SK-N-SH (cell line): ENCODE data around the gene CDK11B. TPM values are rescaled to one million over a fixed set of nuclear protein-coding genes. Genes with fewer than 3 reads are reported as not detected.
"Not testable (repeated sequence)": the region's sequence is repeated elsewhere in the genome, so short reads cannot be mapped to it uniquely, and the experiment has no call there.

Experiments
- CTCF ChIA-PET: fragments of 300-600, 350-600 bp; formaldehyde crosslinking; extraction: SDS; loops from one replicate; lab custom pipeline; 2021; lab: Yijun Ruan, JAX
- POLR2A ChIA-PET: fragments of 350-600 bp; sonication (Branson Sonifier 250); formaldehyde crosslinking; extraction: SDS; loops from one replicate; lab custom pipeline; 2020; ENCODE audit warnings: antibody characterized with exemption, inconsistent platforms; lab: Yijun Ruan, JAX
- DNase-seq: peaks from one replicate; pipeline ENCODE4 v3.0.0; 2012
- H2AFZ ChIP-seq: fragments of 200-600 bp; sonication (generic); 2 replicates; pipeline ENCODE4 v1.8.1; 2016; ENCODE audit warnings: antibody characterized with exemption, mild to moderate bottlenecking, low read depth
- H3F3A ChIP-seq: fragments of 200-600 bp; sonication (generic); replicated peaks from 2 replicates; pipeline ENCODE3; 2016; ENCODE audit warnings: antibody characterized with exemption, mild to moderate bottlenecking; ENCODE audit not compliant: insufficient read depth
- H3K27ac ChIP-seq, 2 experiments: fragments of 200-500 bp in 1 of 2; fragments of 200-600 bp in 1 of 2; sonication (Bioruptor generic) in 1 of 2; sonication (generic), shearing (Covaris generic) in 1 of 2; 2 replicates each; pipeline versions ENCODE4 v1.5.1 to v1.6.1; 2014 to 2016; ENCODE audit warnings: low read depth in 2 of 2, inconsistent platforms in 1 of 2, low read length in 1 of 2, mild to moderate bottlenecking in 1 of 2, mixed read lengths in 1 of 2
- H3K27me3 ChIP-seq: fragments of 200-600 bp; sonication (generic), shearing (Covaris generic); 2 replicates; pipeline ENCODE4 v1.6.1; 2016; ENCODE audit warnings: mixed run types; ENCODE audit not compliant: insufficient read depth
- H3K36me3 ChIP-seq, 2 experiments: fragments of 200-500 bp in 1 of 2; fragments of 200-600 bp in 1 of 2; sonication (Bioruptor generic) in 1 of 2; sonication (generic) in 1 of 2; replicated peaks in 1 of 2; 2 replicates each; pipeline versions ENCODE3 to v1.5.1; 2014 to 2016; ENCODE audit warnings: low read length in 1 of 2, mild to moderate bottlenecking in 1 of 2; ENCODE audit not compliant: insufficient read depth in 2 of 2, control insufficient read depth in 1 of 2
- H3K4me1 ChIP-seq, 2 experiments: fragments of 200-500 bp in 1 of 2; fragments of 200-600 bp in 1 of 2; sonication (Bioruptor generic) in 1 of 2; sonication (generic), shearing (Covaris generic) in 1 of 2; 2 replicates each; pipeline versions ENCODE4 v1.5.1 to v1.6.1; 2014 to 2016; ENCODE audit warnings: low read depth in 1 of 2, low read length in 1 of 2, mixed run types in 1 of 2; ENCODE audit not compliant: insufficient read depth in 2 of 2, control insufficient read depth in 1 of 2
- H3K4me2 ChIP-seq: fragments of 200-600 bp; sonication (generic), shearing (Covaris generic); 2 replicates; pipeline ENCODE4 v1.6.1; 2017; ENCODE audit warnings: mixed run types
- H3K4me3 ChIP-seq, 2 experiments: fragments of 200-500 bp in 1 of 2; fragments of 200-600 bp in 1 of 2; sonication (Bioruptor generic) in 1 of 2; sonication (generic), shearing (Covaris generic) in 1 of 2; 2 replicates each; pipeline versions ENCODE4 v1.5.1 to v1.8.1; 2014 to 2016; ENCODE audit warnings: low read depth in 2 of 2, inconsistent platforms in 1 of 2, low read length in 1 of 2, mild to moderate bottlenecking in 1 of 2, mixed read lengths in 1 of 2, moderate library complexity in 1 of 2
- H3K79me2 ChIP-seq: fragments of 200-600 bp; sonication (generic); 2 replicates; pipeline ENCODE4 v1.8.1; 2017; ENCODE audit warnings: mild to moderate bottlenecking; ENCODE audit not compliant: insufficient read depth
- H3K9ac ChIP-seq: fragments of 200-600 bp; sonication (generic); 2 replicates; pipeline ENCODE4 v1.6.1; 2017; ENCODE audit warnings: mixed run types
- H3K9me2 ChIP-seq: fragments of 200-600 bp; sonication (generic); 2 replicates; pipeline ENCODE4 v1.6.1; 2017; ENCODE audit warnings: mixed run types
- H3K9me3 ChIP-seq: fragments of 200-600 bp; sonication (generic); 2 replicates; pipeline ENCODE4 v1.6.1; 2017; ENCODE audit warnings: mixed run types, mild to moderate bottlenecking, moderate library complexity
- H4K20me1 ChIP-seq: fragments of 200-600 bp; sonication (generic); 2 replicates; pipeline ENCODE4 v1.6.1; 2017; ENCODE audit warnings: mild to moderate bottlenecking, mixed run types; ENCODE audit not compliant: insufficient read depth
- CHD2 ChIP-seq: fragments of 150-350 bp; IDR thresholded peaks from 2 replicates; pipeline ENCODE4 v1.6.1; 2018; ENCODE audit warnings: low read length; ENCODE audit not compliant: partially characterized antibody
- ELF1 ChIP-seq: IDR thresholded peaks from 2 replicates; pipeline ENCODE4 v1.4.0; 2012
- EP300 ChIP-seq, 2 experiments: IDR thresholded peaks; 2 replicates each; pipeline versions ENCODE4 v1.4.0 to v1.6.1; 2012; ENCODE audit warnings: borderline replicate concordance in 1 of 2, low read depth in 1 of 2, low read length in 1 of 2
- EZH2phosphoT487 ChIP-seq: fragments of 200-600 bp; sonication (generic); IDR thresholded peaks from 2 replicates; pipeline ENCODE4 v1.6.1; 2017; ENCODE audit warnings: low read depth, mixed run types, mild to moderate bottlenecking, antibody characterized with exemption, moderate library complexity, borderline replicate concordance
- FOSL2 ChIP-seq: IDR thresholded peaks from 2 replicates; pipeline ENCODE4 v1.4.0; 2012; ENCODE audit warnings: low read depth, mild to moderate bottlenecking, moderate library complexity, borderline replicate concordance
- GABPA ChIP-seq: IDR thresholded peaks from 2 replicates; pipeline ENCODE4 v1.4.0; 2012; ENCODE audit warnings: low read depth, mild to moderate bottlenecking
- GATA2 ChIP-seq: sonication (generic); formaldehyde crosslinking; IDR thresholded peaks from 2 replicates; pipeline ENCODE4 v1.5.0; 2020; ENCODE audit warnings: mild to moderate bottlenecking, missing genetic modification reagents
- JUND ChIP-seq: IDR thresholded peaks from 2 replicates; pipeline ENCODE4 v1.4.0; 2012
- MEF2A ChIP-seq: IDR thresholded peaks from 2 replicates; pipeline ENCODE4 v1.4.0; 2012; ENCODE audit warnings: low read depth, borderline replicate concordance
- MXI1 ChIP-seq: IDR thresholded peaks from 2 replicates; pipeline ENCODE4 v1.6.1; 2012; ENCODE audit warnings: mild to moderate bottlenecking, low read depth, low read length, improper control_type of control experiment
- NRF1 ChIP-seq: IDR thresholded peaks from 2 replicates; pipeline ENCODE4 v1.6.1; 2012; ENCODE audit warnings: low read depth, mild to moderate bottlenecking, low read length
- RAD21 ChIP-seq: IDR thresholded peaks from 2 replicates; pipeline ENCODE4 v1.6.1; 2012; ENCODE audit warnings: mild to moderate bottlenecking, low read length
- RCOR1 ChIP-seq: fragments of 150-350 bp; IDR thresholded peaks from 2 replicates; pipeline ENCODE4 v1.6.1; 2017; ENCODE audit warnings: antibody characterized with exemption, low read length
- RFX5 ChIP-seq: IDR thresholded peaks from 2 replicates; pipeline ENCODE4 v1.6.1; 2012; ENCODE audit warnings: mild to moderate bottlenecking, improper control_type of control experiment, low read length
- TAF1 ChIP-seq: IDR thresholded peaks from 2 replicates; pipeline ENCODE4 v1.6.1; 2012; ENCODE audit warnings: low read depth, mild to moderate bottlenecking, low read length, moderate library complexity, borderline replicate concordance
- TCF12 ChIP-seq: IDR thresholded peaks from 2 replicates; pipeline ENCODE4 v1.4.0; 2012
- YY1 ChIP-seq: IDR thresholded peaks from 2 replicates; pipeline ENCODE4 v1.4.0; 2012; ENCODE audit warnings: low read depth, mild to moderate bottlenecking
- WGBS: methylation state at CpG from one replicate; pipeline ENCODE4 v1.1.6; 2017; ENCODE audit warnings: low lambda C conversion rate; 5-methylcytosine and 5-hydroxymethylcytosine counted together
- polyA plus RNA-seq, 3 experiments: library from polyadenylated mRNA; depleted of rRNA; stranded (reverse); fragments of >200 nt; gene quantifications; 2 replicates each; pipeline ENCODE4 v1.2.3, GENCODE V29; 2012
- TF ChIP-seq, protein P1 (sequence below): IDR thresholded peaks from 2 replicates; pipeline ENCODE4 v1.4.0; 2012; ENCODE audit warnings: low read depth, borderline replicate concordance
- TF ChIP-seq, protein P2 (sequence below): fragments of 200-600 bp; sonication (generic); IDR thresholded peaks from 2 replicates; pipeline ENCODE4 v1.6.1; 2017; ENCODE audit warnings: antibody characterized with exemption, mild to moderate bottlenecking, moderate library complexity
- TF ChIP-seq, protein P3 (sequence below): IDR thresholded peaks from 2 replicates; pipeline ENCODE4 v1.4.0; 2012; ENCODE audit warnings: low read depth

CDK11B gene
- polyA plus RNA-seq, 1 of the 3 experiments (the other 2 are of a cell fraction) = 15.0 TPM

DNA sequence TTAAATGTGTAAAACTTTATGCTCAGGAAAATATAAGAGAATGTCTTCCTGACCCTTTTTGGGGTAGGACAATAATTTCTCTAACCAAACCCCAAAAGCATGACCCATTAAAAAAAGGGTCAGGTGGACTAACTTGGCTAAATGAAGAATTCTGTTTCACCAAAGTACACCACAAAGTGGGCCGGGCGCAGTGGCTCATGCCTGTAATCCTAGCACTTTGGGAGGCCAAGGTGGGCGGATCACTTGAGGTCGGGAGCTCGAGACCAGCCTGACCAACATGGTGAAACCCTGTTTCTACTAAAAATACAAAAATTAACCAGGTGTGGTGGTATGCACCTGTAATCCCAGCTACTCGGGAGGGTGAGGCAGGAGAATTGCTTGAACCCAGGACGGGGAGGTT, 30.7 kb upstream of the CDK11B start:
- H3K9me3 ChIP-seq, H3K4me2 ChIP-seq, H3K9me2 ChIP-seq, H3K27me3 ChIP-seq, DNase-seq, H3K4me3 ChIP-seq, H3F3A ChIP-seq, H3K4me1 ChIP-seq, CTCF ChIA-PET, POLR2A ChIA-PET, H2AFZ ChIP-seq, H3K27ac ChIP-seq, H3K9ac ChIP-seq, H3K36me3 ChIP-seq: not testable (repeated sequence)
- H4K20me1 ChIP-seq = peaks cover 13% of the 10 kb centered on the region; the same call in 1 of the 2 replicates
- 95% methylated on average over 6 of the region's 7 CpGs for WGBS
- H3K79me2 ChIP-seq = peaks cover 48% of the 10 kb centered on the region

DNA sequence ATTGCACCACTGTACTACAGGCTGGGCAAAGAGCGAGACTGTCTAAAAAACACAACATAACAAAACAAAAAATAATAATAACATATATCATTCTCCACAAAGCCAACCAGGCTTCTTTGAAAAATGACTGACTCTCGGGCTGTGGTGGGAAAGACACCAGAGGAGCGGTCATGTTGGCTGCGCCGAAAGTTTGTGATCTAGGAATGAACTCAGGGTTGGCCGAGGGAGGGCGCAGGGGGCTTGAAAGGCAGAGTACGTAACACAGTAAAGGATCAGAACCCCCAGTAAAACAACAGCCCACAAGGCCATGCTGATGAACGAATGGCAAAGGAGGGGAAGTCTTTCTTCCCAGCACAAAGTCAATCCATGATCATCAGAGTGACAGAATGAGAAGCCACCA, 29.0 kb upstream of the CDK11B start:
- H4K20me1 ChIP-seq = peaks cover 13% of the 10 kb centered on the region; the same call in 1 of the 2 replicates
- 92% methylated on average over 9 of the region's 9 CpGs for WGBS
- H3K27ac ChIP-seq = no peak overlapping the region
- no peak overlapping the region for H3K9ac ChIP-seq
- H3K4me2 ChIP-seq = no peak overlapping the region
- peaks cover 10% of the 10 kb centered on the region for H3F3A ChIP-seq
- no peak overlapping the region for H3K4me3 ChIP-seq
- CTCF ChIA-PET = no interaction called here
- H3K36me3 ChIP-seq = no peaks in the 10 kb centered on the region
- TF ChIP-seq TCF12 = no peak
- no peak for TF ChIP-seq RFX5
- TF ChIP-seq GATA2 (CRISPR knock-in tag) = no peak
- TF ChIP-seq ELF1 = no peak
- no peak for TF ChIP-seq RAD21
- TF ChIP-seq GABPA = no peak
- TF ChIP-seq NRF1 = no peak
- TF ChIP-seq CHD2 = no peak
- H2AFZ ChIP-seq = no peak overlapping the region
- H3K9me2 ChIP-seq = no peaks in the 10 kb centered on the region
- peaks cover 64% of the 10 kb centered on the region for H3K79me2 ChIP-seq
- H3K27me3 ChIP-seq = no peaks in the 10 kb centered on the region
- DNase-seq = peak; percentile 5
- 0 out of 4 replicates have a peak, but pooled peaks cover 0 to 5% of the 10 kb centered on the region in 2 experiments for H3K4me1 ChIP-seq
- POLR2A ChIA-PET = no interaction called here
- H3K9me3 ChIP-seq = no peaks in the 10 kb centered on the region

DNA sequence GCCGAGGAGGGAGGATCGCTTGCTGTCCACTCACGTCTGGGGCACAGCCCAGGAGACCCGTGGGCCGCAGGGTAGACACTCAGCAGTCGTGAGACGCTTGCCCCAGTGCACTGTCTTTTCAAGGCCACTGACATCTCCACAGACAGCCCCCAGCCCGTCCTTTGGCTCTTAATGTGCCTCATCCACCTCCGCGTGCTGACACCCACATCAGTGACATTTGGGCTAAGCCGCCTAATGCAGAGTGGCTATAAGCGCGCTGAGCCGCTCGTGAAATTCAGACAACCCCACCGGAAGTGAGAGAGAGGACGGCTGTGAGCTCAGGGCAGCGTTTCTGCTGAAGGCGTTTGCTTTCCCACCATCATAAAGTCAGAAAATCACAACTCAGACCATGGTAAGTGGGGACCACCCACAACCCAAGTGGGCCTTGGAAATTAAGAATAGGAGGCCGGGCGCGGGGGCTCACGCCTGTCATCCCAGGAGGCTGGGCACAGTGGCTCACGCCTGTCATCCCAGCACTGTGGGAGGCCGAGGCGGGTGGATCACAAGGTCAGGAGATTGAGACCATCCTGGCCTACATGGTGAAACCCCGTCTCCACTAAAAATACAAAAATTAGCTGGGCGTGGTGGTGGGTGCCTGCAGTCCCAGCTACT, 25.4 kb upstream of the CDK11B start:
- 96% methylated on average over 28 of the region's 28 CpGs for WGBS
- no peaks in the 10 kb centered on the region for H3K36me3 ChIP-seq
- H3K4me3 ChIP-seq = no peak overlapping the region
- ChIA-PET CTCF (no interaction called here), POLR2A (no interaction called here)
- H3K9me2 ChIP-seq = no peaks in the 10 kb centered on the region
- no peak overlapping the region for H3K9ac ChIP-seq
- peaks cover 10% of the 10 kb centered on the region for H3F3A ChIP-seq
- peaks cover 93% of the 10 kb centered on the region for H3K79me2 ChIP-seq
- peaks cover 18% of the 10 kb centered on the region; the same call in 1 of the 2 replicates for H4K20me1 ChIP-seq
- no peaks in the 10 kb centered on the region for H3K27me3 ChIP-seq
- H3K4me1 ChIP-seq = peaks cover 0 to 5% of the 10 kb centered on the region in 2 experiments; a peak in 1 of 4 replicates
- H3K4me2 ChIP-seq = no peak overlapping the region
- peak; percentile 9 for DNase-seq
- no peaks in the 10 kb centered on the region for H3K9me3 ChIP-seq
- no peak overlapping the region for H3K27ac ChIP-seq
- H2AFZ ChIP-seq = no peak overlapping the region
- TF ChIP-seq YY1 (no peak), JUND (no peak), TAF1 (no peak), RCOR1 (no peak), MXI1 (no peak), EZH2phosphoT487 (no peak), FOSL2 (no peak), EP300 (IDR thresholded peaks at IDR 0.05; ENCODE audit: borderline replicate concordance in 1 of 2, low read depth in 1 of 2, low read length in 1 of 2) (no peak), MEF2A (no peak)
- TF ChIP-seq, protein P1, sequence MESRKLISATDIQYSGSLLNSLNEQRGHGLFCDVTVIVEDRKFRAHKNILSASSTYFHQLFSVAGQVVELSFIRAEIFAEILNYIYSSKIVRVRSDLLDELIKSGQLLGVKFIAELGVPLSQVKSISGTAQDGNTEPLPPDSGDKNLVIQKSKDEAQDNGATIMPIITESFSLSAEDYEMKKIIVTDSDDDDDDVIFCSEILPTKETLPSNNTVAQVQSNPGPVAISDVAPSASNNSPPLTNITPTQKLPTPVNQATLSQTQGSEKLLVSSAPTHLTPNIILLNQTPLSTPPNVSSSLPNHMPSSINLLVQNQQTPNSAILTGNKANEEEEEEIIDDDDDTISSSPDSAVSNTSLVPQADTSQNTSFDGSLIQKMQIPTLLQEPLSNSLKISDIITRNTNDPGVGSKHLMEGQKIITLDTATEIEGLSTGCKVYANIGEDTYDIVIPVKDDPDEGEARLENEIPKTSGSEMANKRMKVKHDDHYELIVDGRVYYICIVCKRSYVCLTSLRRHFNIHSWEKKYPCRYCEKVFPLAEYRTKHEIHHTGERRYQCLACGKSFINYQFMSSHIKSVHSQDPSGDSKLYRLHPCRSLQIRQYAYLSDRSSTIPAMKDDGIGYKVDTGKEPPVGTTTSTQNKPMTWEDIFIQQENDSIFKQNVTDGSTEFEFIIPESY = no peak
- TF ChIP-seq, protein P2, sequence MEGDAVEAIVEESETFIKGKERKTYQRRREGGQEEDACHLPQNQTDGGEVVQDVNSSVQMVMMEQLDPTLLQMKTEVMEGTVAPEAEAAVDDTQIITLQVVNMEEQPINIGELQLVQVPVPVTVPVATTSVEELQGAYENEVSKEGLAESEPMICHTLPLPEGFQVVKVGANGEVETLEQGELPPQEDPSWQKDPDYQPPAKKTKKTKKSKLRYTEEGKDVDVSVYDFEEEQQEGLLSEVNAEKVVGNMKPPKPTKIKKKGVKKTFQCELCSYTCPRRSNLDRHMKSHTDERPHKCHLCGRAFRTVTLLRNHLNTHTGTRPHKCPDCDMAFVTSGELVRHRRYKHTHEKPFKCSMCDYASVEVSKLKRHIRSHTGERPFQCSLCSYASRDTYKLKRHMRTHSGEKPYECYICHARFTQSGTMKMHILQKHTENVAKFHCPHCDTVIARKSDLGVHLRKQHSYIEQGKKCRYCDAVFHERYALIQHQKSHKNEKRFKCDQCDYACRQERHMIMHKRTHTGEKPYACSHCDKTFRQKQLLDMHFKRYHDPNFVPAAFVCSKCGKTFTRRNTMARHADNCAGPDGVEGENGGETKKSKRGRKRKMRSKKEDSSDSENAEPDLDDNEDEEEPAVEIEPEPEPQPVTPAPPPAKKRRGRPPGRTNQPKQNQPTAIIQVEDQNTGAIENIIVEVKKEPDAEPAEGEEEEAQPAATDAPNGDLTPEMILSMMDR = no peak
- TF ChIP-seq, protein P3, sequence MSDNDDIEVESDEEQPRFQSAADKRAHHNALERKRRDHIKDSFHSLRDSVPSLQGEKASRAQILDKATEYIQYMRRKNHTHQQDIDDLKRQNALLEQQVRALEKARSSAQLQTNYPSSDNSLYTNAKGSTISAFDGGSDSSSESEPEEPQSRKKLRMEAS = no peak
